Gastrocnemius medialis (tissue), 4 donors: ENCODE measurements around the gene ZNF423.

ENCODE experiments used
- POLR2A ChIP-seq, 2 donors: fragments of 450-650 bp; IDR thresholded peaks; one replicate each; pipeline ENCODE4 v1.6.1; 2017; ENCODE audit warnings: antibody characterized with exemption in 2 of 2, mild to moderate bottlenecking in 2 of 2, moderate library complexity in 2 of 2
- TF ChIP-seq, protein P1 (sequence below), 5 experiments: fragments of 450-650 bp in 3 of 5; fragments of 200-600 bp in 2 of 5; sonication (generic) in 2 of 5; IDR thresholded peaks in 4 of 5; conservative IDR thresholded peaks in 1 of 5; 1 replicate in 4 of 5; 2 replicates in 1 of 5; pipeline ENCODE4 v1.5.1; 2016 to 2019; ENCODE audit warnings: antibody characterized with exemption in 5 of 5, mild to moderate bottlenecking in 3 of 5, moderate library complexity in 3 of 5

GRCh38 chr16:49490321-49490705 lies 365.6 kb downstream of the ZNF423 start:
- TF ChIP-seq, protein P1, sequence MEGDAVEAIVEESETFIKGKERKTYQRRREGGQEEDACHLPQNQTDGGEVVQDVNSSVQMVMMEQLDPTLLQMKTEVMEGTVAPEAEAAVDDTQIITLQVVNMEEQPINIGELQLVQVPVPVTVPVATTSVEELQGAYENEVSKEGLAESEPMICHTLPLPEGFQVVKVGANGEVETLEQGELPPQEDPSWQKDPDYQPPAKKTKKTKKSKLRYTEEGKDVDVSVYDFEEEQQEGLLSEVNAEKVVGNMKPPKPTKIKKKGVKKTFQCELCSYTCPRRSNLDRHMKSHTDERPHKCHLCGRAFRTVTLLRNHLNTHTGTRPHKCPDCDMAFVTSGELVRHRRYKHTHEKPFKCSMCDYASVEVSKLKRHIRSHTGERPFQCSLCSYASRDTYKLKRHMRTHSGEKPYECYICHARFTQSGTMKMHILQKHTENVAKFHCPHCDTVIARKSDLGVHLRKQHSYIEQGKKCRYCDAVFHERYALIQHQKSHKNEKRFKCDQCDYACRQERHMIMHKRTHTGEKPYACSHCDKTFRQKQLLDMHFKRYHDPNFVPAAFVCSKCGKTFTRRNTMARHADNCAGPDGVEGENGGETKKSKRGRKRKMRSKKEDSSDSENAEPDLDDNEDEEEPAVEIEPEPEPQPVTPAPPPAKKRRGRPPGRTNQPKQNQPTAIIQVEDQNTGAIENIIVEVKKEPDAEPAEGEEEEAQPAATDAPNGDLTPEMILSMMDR (IDR thresholded peaks at IDR 0.05 in 4 of 5, conservative IDR thresholded peaks at IDR 0.05 in 1 of 5), result no peak
- no peak for TF ChIP-seq POLR2A (IDR thresholded peaks at IDR 0.05)
